NCI-H446 (cell line): ENCODE data around the gene BNC2.
"Not testable (repeated sequence)": the region's sequence is repeated elsewhere in the genome, so short reads cannot be mapped to it uniquely, and the experiment has no call there.

Source experiments
- DNase-seq, 2 experiments: peaks; one replicate each; lab custom pipeline; 2025; lab: John Stamatoyannopoulos, UW

The BNC2 gene

DNA sequence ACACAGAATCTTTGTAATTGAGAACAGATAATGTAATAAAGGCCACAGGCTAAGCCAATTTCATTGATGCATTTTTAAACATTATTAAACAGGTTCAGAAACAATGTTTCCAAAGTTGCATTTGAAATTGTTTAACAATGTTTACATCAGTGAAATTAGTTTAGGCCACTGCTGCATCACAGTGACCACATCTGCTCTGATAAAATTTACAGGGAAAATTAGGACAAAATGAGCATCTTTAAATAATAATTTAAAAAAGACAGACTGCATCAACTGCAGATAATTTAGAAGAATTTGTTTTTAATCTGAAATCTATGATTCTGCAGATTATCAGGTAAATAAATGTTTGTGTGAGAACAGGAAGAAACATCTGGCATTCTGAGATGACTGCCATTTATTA lies 420.4 kb downstream of the BNC2 start:
- DNase-seq: no peak

DNA sequence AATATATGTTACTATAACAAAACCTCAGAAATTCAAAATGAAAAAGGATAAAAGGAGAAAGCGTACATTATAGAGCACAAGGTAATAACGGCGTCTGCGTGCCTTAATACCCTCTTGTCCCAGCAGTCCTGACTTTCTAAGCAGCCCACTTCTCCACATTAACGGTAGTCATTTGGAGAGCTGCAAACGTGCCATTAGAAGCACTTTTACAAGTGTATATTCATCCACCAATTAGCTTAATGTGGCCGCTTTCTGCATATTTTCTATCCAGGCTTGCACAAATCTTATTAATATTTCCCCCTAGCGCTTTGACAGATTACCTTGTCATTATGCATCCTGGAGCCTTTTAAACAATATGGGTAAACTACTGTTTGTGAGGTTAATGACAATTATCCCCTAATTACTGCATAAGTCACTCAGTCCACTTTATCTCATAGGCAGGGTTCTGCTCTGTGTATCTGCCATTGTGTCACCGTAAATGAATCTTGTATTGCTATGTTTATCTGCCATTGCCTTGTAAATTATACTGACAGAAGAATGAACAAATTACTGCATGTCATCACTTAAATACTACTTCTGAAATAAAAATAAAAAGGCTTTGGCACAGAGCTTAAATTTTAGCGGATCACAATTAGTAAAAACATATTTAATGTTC lies 421.3 kb downstream of the BNC2 start:
- no peak for DNase-seq

DNA sequence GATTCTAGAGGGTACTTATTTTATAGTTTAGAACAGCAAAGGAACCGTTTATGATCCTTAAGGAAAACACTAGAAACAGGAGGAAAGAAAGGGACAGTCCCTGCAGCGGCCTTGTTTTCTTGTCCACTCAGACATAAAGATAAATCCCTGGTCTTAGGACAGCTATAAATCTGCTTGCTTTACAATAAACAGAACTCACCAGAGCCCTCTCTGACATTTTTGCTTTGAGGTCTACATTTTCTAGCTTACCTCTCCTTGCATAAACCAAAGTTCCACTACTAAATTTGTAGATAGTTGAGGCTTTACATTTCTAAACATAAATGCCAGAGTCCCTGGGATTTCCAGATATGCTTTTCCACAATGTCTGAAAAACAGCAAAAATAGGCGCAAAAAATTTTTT lies 422.5 kb downstream of the BNC2 start:
- DNase-seq: no peak

DNA sequence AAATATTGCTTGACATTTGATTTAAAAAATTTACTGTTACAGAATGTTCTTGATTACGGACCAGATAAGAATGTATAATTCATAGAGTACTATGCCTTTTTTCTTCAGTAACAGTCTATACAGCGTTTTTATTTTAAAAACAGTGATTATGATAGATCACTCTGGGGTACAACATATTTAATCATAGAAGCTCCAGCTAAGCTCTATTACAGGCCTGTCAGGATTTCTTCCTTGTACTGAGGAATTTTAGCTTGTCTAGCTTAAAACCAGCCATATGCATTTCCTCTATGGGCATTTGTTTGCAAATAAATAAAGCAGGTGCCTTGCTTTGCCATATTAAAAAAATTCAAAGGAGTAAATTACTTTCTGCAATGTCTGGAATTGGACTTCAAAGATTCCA lies 423.8 kb downstream of the BNC2 start:
- no peak for DNase-seq

DNA sequence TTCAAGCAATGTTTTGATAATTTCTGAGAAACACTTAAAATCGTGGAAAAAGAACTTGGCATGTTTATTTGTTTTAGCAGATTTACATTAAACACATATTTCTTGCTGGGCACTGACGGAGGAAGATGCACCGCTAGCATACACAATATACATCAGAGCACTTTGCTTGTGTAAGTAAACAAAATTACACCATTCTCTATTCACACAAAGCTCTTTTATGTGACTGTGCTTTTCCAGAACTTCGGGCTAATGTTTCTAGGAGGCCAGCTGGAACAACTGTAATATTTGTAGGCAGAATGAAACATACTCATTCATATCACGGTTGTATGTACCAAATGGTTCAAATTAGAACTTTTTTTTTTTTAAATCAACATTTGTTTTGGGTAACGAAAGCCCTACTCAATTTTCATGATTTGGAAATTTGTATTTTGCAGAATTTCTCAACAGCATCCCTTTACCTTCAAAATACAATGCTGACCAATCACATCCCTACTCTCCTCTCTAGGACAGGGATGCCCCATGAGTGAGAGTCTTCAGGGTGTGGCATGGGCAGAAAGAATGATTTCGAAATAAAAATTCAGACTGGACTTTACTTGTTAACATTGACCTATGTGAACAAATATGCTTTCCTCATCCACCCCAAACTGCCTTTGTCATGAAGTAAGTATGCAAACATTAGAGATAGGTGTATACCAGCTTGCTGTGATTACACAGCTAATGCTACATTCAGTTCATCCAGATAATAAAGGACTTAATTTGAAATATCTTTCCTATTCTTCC lies 425.1 kb downstream of the BNC2 start:
- no peak for DNase-seq

DNA sequence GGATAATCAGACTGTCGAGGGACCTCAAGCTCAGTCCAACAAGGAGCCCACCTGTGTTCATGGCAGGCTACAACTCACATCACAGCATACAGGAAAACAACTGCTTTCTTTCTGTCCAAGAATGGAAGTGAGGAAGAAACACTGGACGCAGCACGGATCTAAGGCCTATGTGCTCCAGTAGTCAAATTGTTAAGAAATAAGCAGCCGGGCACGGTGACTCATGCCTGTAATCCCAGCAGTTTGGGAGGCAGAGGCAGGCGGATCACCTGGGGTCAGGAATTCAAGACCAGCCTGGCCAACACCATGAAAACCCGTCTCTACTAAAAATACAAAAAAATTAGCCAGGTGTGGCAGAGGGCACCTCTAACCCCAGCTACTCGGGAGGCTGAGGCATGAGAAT lies 427.8 kb downstream of the BNC2 start:
- no peak for DNase-seq

DNA sequence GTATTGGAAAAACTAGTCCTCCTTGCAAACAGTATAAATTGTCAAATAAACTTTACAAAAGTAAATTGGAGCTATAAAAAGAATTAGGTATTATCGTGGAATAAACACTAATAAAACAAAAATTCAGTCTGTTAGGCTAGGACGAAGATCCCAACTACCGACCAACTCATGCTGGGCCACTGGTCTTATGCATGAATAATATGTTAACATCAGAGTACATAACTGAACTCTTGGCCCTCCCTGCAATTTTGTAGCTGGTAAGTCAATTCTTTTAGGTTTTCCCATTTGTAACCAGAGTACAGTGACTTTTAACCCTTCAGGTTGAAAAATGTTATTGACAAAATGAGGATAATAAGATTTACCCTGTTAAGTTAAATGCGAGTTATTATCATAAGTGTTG lies 428.7 kb downstream of the BNC2 start:
- no peak for DNase-seq

DNA sequence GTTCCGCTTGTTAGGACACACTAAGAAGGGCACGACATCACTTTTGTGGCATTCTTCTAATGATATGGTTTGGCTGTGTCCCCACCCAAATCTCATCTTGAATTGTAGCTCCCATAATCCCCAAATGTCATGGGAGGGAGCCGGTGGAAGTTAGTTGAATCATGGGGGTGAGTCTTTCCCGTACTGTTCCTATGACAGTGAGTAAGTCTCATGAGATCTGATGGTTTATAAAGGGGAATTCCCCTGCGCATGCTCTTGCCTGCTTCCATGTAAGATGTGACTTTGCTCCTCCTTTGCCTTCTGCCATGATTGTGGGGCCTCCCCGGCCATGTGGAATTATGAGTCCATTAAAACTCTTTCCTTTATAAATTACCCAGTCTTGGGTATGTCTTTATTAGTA lies 431.6 kb downstream of the BNC2 start:
- DNase-seq: not testable (repeated sequence)

DNA sequence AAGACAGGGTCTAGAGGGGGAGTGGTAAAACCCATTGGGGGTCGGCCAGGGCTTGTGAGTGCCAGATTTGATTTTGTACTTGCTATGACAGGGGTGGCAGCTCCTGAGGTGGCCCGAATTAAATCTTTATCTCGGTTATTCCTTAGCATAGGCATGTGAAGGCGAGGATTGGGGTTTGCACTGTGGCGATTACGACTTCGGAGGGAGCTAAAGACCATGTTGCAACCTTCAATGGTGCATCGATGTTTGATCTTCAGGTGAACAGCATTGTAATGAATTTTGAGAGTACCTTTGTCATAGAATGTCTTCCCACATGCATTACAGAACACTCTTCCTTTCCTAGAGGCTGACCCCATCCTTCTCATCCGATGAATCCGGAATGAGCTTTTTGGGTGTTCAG lies 433.9 kb downstream of the BNC2 start:
- no peak for DNase-seq

DNA sequence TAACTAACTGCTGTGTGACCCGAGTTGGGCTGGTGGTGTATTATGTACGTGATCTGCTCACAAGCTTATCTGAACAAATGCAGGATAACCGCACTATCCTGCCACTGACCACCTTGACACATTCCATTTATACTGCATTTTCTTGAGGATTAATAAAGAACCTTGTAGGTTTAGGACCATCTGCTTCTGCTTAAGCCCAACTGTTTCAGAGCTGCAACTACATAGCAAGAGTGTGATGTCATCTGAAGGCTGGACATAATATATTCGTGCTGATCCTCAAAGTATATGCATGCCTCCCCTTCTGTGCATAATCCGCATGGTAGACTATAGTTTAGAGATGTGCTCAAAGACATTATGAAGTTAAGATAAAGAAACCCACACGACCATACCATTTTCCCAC lies 435.9 kb downstream of the BNC2 start:
- DNase-seq: no peak

DNA sequence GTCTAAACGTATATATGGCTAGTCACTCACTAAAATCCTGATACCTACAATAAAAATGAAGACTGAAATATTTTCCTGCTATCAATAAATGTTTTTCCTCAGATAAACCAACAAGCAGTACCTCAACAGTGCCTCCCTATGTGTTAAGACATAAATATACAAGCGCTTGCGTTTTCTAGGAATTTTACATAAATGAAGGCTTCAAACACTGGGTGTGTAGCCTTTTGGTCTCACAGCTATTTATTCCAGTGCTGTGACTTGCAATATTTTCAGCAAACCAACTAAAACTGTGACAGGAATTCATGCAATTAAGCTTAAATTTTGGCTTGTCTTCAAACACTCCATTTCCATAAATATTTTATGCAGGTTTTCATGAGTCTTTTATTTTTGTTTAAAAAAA lies 437.0 kb downstream of the BNC2 start:
- DNase-seq: no peak

DNA sequence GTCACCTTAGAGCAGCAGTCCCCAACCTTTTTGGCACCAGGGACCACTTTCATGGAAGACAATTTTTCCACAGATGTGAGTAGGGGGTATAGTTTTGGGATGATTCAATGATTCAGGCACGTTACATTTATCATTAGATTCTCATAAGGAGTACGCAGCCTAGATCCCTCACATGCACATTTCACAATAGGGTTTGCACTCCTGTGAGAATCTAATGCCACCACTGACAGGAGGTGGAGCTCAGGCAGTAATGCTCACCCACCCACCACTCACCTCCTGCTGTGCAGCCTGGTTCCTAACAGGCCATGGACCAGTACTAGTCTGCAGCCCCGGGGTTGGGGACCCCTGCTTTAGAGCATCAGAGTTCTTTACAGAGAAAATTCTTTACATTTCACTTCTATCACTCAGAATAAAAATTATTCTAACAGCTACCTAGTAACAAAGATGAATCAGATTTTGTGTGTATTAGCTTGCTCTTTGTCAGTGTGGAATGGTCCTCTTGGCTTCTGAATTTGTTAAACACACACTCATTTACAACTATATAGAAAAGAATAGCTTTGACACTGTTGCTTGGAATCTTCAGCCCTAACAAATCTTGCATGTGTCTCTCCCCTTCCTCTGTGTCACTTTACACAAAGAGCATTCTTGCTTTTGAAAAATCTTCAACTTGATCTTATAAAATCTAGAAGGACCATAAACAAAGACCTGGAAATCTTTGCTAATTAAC lies 438.6 kb downstream of the BNC2 start:
- DNase-seq: no peak

DNA sequence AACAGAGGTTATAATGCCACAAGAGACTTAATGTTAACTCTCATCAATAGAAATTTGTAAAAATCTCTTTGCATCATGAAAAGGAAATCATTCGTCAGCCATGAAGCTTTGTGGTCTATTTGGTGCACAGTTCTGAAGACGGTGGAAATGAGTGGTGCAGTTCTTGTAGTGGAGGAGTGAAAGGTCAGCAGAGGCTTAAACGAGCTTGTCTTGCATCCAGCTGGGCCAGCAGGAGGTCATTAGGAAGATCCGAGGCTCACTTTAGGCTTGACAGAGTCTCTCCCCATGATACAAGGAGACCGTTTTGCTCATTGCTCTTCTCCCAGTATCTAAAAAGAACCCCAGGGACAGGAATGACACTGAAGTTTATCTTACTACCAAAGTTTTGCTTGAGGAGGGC lies 440.8 kb downstream of the BNC2 start:
- DNase-seq: no peak

DNA sequence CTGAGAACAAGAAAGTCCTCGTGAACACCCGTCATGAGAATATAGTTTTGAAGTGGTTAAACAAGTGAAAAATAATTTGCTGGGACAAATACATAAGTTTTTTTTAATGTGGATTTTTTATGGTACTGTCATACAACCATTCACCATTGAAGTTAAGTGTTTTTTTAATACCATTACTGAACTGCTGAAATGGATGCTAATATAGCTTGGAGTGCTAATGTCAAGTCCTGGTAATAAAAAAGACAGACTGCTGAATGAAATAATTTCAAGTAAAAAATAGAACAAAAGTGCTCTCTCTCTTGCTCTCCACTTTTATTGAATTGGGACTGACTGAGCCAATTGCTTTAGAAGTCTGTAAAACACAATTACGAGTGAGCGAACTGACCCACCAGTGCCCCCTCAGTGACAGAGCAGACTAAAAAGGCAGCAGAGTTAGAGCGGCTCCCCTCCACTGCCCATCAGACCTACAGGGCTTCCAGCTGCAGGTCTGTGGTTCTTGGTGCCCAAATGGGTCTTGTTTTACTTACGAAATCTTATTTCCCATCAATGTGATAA lies 442.5 kb downstream of the BNC2 start:
- DNase-seq: no peak

DNA sequence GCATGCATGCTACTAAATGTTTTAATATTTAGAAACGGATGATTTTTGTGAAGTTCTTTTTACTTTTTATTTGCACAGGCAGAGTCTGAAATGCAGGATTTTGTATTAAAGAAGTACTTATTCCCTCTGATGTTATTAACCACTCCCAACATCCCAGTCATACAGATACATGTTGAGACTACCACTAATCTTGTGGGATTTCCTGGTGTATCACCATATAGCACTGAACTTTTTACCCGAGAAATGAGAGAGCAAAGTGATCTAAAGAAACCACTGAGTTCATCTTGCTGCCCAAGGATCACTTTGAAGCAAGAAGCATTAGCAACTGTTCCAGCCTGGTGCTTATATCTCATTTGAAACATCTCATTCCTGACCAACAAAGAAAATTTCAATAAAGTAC lies 443.8 kb downstream of the BNC2 start:
- no peak for DNase-seq

DNA sequence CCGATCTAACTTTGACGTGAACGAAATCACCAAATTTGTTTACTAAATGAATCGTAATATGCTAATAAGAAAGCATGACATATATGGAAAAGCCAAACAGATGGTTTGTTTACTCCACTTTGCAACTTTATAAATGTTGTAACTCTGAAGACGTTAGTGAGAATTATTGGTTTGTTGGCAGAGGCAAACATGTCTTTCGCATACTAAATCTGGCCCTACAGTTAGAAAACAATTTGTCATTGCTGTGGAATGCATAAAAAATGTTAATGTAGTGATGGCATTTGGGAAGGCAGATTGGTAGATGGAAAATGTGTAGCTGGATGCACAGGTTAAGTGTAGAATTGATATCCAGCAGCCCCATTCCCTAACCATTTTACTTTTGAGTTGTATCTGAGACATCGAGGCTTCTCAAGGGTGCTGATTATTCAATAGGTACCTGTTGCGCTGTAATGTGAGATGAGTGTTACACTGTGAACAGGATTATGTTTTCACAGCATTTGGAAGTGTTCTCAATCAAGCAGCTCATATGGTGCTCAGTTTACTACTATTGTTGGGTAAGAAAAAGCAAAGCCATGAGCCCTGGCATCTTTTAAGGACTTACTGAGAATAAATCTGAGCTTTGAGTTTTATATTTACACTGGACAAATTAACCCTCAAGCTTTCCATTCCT lies 444.8 kb downstream of the BNC2 start:
- DNase-seq: no peak

DNA sequence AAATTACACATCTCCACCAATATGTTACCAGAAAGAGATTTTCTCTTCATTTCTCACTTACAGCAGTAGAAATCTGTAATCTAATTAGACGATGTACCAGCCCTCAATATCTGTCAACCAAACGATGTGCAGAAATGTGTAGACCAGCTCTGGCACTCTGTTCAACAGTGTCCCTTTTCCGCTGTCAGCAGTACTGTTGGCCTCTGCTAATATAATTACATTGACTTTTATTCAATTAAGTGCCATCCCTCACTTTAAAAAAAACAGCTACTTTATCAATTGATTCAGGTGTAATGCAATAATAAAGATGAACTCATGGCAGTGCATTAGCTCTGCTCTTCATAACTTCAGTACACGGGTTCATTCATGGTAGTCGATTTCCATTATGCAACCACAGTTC lies 448.4 kb downstream of the BNC2 start:
- no peak for DNase-seq

DNA sequence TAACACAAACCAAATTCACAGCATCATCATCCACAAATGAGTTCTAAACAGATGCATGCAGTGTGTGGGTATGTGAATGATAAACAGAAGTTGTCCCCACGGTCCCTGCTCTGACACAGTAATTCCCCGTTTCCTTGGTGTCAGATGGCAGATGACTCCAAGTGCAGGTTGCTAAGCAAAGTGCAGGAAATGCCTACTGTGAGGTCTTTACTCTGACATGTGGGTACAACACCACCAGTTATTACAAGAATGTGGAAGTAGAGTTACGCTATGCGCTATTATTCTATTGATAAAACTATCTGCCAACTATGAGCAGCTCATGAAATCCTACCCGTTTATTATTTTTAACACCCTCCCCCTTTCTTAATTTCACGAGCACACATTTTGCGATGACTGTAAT lies 448.9 kb downstream of the BNC2 start:
- DNase-seq: no peak

DNA sequence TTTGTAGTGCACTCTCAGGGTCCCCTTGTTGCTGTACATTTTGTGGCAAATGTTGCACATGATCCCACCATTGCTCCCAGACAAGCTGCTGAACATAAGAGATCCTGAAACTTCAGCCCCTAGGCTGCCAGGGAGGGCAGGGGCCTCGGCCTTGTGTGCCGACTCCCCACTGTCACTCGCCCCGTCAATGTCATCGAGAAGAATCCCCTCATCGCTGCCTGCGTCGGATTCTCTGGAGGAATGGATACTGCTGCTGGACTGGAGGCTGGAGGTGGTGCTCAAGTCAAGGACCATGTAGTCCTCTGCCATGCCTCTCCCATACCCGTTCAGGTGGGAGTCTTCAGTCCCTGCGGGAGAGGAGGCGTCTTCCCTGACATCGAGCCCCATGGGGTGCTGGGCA lies 451.3 kb downstream of the BNC2 start:
- DNase-seq: no peak

DNA sequence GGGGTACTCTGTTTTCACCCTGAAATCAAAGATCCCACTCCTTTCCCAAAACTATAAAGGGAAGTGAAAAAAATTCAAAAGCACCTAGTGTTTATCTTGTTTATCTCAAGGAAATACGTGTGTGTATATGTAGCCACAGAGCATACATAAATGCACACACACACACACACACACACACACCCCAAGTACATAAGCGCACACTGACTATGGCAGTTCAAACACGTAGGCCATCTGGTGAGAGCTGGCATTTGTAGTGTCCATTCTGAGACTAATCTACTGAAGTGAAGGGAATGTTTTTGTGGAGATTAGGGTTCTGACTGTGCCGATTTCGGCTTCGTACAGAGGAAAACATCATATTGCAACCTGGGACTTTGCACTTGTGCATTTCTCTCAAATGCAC lies 451.7 kb downstream of the BNC2 start:
- no peak for DNase-seq

DNA sequence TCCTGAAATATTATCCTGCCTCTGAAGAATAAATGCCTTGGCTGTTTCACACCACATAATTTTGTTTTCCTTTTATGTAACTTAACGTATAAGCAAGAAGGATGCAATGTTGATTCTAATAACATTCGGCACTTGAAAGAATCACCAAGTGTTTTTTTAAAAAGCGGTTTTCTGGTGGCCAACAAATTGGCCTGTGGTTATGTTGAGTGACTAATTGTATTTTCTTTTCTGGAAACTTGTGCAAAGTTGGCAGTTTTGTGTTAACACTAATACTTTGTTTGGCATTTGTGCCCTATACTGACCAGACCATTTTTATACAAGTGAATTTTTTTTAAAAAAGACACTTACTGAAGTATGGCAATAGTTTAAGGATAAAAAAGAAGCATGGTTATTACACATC lies 452.7 kb downstream of the BNC2 start:
- no peak for DNase-seq

DNA sequence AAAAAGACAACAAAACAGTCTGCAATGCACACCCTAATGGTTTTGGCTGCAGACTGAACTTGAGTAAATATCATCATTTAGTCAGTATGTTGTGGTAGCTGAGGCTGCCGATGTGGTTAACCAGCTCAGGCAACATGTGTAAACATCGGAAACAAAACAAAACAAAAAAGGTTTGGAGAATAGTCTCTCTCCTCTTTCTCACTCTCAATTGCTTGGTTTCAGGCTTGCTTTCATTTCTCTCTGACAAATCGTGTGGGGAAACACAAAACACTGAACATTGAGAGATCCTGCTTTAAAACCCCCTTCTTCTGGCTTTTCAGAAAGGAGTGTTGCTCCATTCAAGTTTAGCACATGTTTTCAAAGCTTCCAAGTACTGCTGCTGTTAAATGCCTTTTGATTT lies 453.3 kb downstream of the BNC2 start:
- DNase-seq: no peak
